ENCODE data around the gene KIF16B.

GRCh38 chr20:16299897-16300296 is 273.4 kb downstream of the KIF16B start:
- TF ChIP-seq CTCF (conservative IDR thresholded peaks at IDR 0.05) (no peak), ZFX (IDR thresholded peaks at IDR 0.05) (no peak)

Data from C4-2B (cell line).